Stimulated activated CD8-positive, alpha-beta memory T cell treated with anti-CD3 and anti-CD28 coated beads, Interleukin-15, amount 100 ng/mL, for 48 hours (primary cell): ENCODE results near the gene ACTR3.
"Not testable (repeated sequence)": the region's sequence is repeated elsewhere in the genome, so short reads cannot be mapped to it uniquely, and the experiment has no call there.

Experiments
- DNase-seq, 2 donors: peaks; one replicate each; pipeline ENCODE4 v3.0.0-alpha.2; 2020; ENCODE audit warnings: low read depth in 2 of 2

The ACTR3 gene

GRCh38 chr2:113889471-113890252 is at the start of gene ACTR3:
Gene ACTR3 (plus strand): TSS chr2:113890089. CDS start chr2:113890280, 191 bp downstream.
- peak; percentile 98 for DNase-seq

GRCh38 chr2:113840518-113840917 is 49.4 kb upstream of the ACTR3 start:
- no peak for DNase-seq

GRCh38 chr2:113842919-113843736 is 46.8 kb upstream of the ACTR3 start:
- DNase-seq, result no peak

- DNase-seq, result not testable (repeated sequence)
Measured at GRCh38 chr2:113843737-113844050, 46.2 kb upstream of the ACTR3 start.

- DNase-seq, result no peak
Measured at GRCh38 chr2:113845261-113845660, 44.6 kb upstream of the ACTR3 start.

- not testable (repeated sequence) for DNase-seq
Measured at GRCh38 chr2:113845796-113846195, 44.1 kb upstream of the ACTR3 start.

GRCh38 chr2:113846429-113846828 is 43.5 kb upstream of the ACTR3 start:
- no peak for DNase-seq

- no peak for DNase-seq
Measured at GRCh38 chr2:113847144-113847543, 42.7 kb upstream of the ACTR3 start.

GRCh38 chr2:113848758-113849415 is 41.0 kb upstream of the ACTR3 start:
- peak in 1 of 2 donors; percentile 31 for DNase-seq

GRCh38 chr2:113850687-113851086 is 39.2 kb upstream of the ACTR3 start:
- DNase-seq, result no peak

- no peak for DNase-seq
Measured at GRCh38 chr2:113851640-113852039, 38.2 kb upstream of the ACTR3 start.

- DNase-seq, result no peak
Measured at GRCh38 chr2:113854208-113854607, 35.7 kb upstream of the ACTR3 start.

GRCh38 chr2:113854970-113855740 is 34.7 kb upstream of the ACTR3 start:
- DNase-seq, result no peak

GRCh38 chr2:113857464-113857863 is 32.4 kb upstream of the ACTR3 start:
- no peak for DNase-seq

GRCh38 chr2:113858764-113859163 is 31.1 kb upstream of the ACTR3 start:
- no peak for DNase-seq

GRCh38 chr2:113861740-113862139 is 28.1 kb upstream of the ACTR3 start:
- DNase-seq, result no peak

- no peak for DNase-seq
Measured at GRCh38 chr2:113863144-113863543, 26.7 kb upstream of the ACTR3 start.

- DNase-seq, result no peak
Measured at GRCh38 chr2:113867571-113867970, 22.3 kb upstream of the ACTR3 start.

GRCh38 chr2:113869253-113869652 is 20.6 kb upstream of the ACTR3 start:
- no peak for DNase-seq

- DNase-seq, result no peak
Measured at GRCh38 chr2:113872201-113872600, 17.7 kb upstream of the ACTR3 start.

- DNase-seq, result no peak
Measured at GRCh38 chr2:113873867-113874266, 16.0 kb upstream of the ACTR3 start.

- DNase-seq, result no peak
Measured at GRCh38 chr2:113875135-113875534, 14.8 kb upstream of the ACTR3 start.
